Bronchial epithelial cell (primary cell): ENCODE results near the gene SUMO4. TPM values are rescaled to one million over a fixed set of nuclear protein-coding genes. Genes with fewer than 3 reads are reported as not detected.

Source experiments
- DNase-seq: peaks from one replicate; pipeline ENCODE4 v3.0.0-alpha.2; 2010; ENCODE audit warnings: low read depth
- FAIRE-seq: peaks from 2 replicates; lab custom pipeline; 2011; peaks lifted over from hg19 to GRCh38; lab: Jason Lieb, UNC
- H3K27me3 ChIP-seq: 2 replicates; pipeline ENCODE4 v1.5.1; 2011; ENCODE audit warnings: low read length; ENCODE audit not compliant: control insufficient read depth, insufficient read depth
- H3K36me3 ChIP-seq: 2 replicates; pipeline ENCODE4 v1.5.1; 2011; ENCODE audit warnings: low read length; ENCODE audit not compliant: control insufficient read depth, insufficient read depth
- H3K4me3 ChIP-seq: 2 replicates; pipeline ENCODE4 v1.5.1; 2011; ENCODE audit warnings: mild to moderate bottlenecking, low read depth, low read length, control low read depth
- total RNA-seq: library from RNA; depleted of rRNA; stranded (reverse); fragments of >200 nt; gene quantifications from 2 replicates; pipeline ENCODE4 v1.2.1, GENCODE V29; 2014
- TF ChIP-seq, protein P1 (sequence below): IDR thresholded peaks from 2 replicates; pipeline ENCODE4 v1.5.1; 2011; ENCODE audit warnings: mild to moderate bottlenecking, moderate library complexity, low read length, control low read depth, inconsistent platforms; ENCODE audit not compliant: insufficient read depth, severe bottlenecking

The SUMO4 gene
- total RNA-seq, 1 donor from 2014 or later = 0.79 TPM

DNA sequence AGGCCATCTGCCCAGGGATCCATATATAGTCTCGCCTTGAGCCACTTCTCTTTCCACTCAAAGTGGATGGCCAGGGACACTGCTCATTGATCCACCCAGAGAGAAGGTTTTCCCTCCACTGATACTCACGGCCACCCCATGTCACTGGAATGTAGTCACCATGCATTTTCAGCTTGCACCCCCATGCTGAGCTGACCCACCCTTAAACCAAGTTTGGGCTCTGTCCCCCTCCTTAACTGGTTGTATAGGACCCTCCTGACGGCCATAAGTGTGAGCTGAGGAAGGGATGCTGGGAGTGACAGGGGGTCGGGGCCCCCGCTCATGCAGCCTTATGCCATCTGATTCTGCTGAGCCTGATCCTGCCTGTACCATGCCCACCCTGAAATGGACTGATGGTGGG lies 25.7 kb downstream of the SUMO4 start:
- H3K4me3 ChIP-seq = no peak overlapping the region
- TF ChIP-seq, protein P1, sequence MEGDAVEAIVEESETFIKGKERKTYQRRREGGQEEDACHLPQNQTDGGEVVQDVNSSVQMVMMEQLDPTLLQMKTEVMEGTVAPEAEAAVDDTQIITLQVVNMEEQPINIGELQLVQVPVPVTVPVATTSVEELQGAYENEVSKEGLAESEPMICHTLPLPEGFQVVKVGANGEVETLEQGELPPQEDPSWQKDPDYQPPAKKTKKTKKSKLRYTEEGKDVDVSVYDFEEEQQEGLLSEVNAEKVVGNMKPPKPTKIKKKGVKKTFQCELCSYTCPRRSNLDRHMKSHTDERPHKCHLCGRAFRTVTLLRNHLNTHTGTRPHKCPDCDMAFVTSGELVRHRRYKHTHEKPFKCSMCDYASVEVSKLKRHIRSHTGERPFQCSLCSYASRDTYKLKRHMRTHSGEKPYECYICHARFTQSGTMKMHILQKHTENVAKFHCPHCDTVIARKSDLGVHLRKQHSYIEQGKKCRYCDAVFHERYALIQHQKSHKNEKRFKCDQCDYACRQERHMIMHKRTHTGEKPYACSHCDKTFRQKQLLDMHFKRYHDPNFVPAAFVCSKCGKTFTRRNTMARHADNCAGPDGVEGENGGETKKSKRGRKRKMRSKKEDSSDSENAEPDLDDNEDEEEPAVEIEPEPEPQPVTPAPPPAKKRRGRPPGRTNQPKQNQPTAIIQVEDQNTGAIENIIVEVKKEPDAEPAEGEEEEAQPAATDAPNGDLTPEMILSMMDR = no peak
- FAIRE-seq (no peak), DNase-seq (no peak)
- no peaks in the 10 kb centered on the region for H3K36me3 ChIP-seq
- peaks cover 2% of the 10 kb centered on the region for H3K27me3 ChIP-seq

DNA sequence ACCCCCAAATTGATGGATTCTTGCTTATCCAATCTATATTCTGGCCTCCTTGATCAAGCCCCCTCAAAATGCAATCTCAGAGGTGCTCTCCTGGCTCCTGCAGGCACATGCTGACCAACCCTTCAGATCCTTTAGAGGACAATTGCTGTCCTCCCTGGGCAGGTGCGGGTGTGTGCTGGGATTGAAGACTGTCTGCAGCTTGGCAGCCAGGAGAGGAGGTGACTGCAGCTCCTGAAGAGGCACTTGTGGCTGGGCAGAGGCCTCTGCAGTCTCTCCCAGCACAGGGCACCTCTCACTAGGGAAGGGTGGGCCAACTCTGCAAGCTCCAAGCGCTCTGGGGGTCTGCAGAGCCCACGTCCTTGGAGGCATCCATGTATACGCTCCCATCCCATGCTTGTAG lies 28.5 kb downstream of the SUMO4 start:
- Histone ChIP-seq H3K4me3 (no peak overlapping the region), H3K27me3 (peaks cover 2% of the 10 kb centered on the region), H3K36me3 (no peaks in the 10 kb centered on the region)
- DNase-seq = no peak
- FAIRE-seq = no peak
- TF ChIP-seq, protein P1 = no peak

DNA sequence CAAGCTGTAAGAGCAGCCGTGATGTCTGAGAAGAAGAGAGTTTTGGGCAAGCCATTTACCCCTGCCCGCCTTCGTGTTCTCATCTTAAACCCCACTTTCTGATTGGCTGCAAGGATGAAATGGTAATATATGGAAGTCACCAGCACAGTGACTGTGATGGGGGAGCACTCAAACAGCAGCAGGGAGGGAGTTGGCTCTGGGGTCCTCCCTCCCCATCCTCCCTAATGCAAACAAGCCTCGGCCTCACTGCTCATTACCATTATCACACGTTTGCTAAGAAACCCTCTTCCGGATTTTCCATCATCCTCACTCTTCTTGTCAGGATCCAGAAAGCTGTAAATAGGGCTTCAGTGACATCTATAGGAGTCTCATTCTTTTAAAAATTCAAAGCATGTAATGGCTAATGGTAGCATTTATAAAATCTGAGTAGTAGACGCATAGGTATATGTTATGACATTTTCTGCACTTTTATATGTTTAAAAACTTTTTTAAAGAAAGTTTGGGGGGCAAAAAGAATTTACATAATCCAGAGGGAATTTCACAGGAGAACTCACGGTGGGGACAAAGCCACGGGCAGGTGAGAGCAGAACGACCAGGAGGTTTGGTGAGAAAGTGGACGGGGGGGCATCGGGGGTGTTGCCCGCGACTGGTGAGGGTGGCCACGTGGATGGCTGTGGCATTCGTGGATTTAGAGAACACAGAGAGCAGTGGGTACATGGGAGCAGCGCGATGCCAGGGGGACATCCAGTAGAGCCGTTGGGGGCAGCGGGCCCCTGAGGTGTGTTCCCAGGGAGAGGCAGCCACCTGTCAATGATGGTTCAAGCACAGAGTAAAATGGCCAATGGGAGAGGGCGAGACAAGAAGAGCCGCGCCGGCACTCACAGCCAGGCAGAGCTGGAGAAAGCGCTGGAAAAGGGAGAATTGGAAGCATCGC lies 29.6 kb downstream of the SUMO4 start:
- DNase-seq = no peak
- no peaks in the 10 kb centered on the region for H3K36me3 ChIP-seq
- no peaks in the 10 kb centered on the region for H3K27me3 ChIP-seq
- FAIRE-seq = no peak
- H3K4me3 ChIP-seq = no peak overlapping the region
- TF ChIP-seq, protein P1 = no peak

DNA sequence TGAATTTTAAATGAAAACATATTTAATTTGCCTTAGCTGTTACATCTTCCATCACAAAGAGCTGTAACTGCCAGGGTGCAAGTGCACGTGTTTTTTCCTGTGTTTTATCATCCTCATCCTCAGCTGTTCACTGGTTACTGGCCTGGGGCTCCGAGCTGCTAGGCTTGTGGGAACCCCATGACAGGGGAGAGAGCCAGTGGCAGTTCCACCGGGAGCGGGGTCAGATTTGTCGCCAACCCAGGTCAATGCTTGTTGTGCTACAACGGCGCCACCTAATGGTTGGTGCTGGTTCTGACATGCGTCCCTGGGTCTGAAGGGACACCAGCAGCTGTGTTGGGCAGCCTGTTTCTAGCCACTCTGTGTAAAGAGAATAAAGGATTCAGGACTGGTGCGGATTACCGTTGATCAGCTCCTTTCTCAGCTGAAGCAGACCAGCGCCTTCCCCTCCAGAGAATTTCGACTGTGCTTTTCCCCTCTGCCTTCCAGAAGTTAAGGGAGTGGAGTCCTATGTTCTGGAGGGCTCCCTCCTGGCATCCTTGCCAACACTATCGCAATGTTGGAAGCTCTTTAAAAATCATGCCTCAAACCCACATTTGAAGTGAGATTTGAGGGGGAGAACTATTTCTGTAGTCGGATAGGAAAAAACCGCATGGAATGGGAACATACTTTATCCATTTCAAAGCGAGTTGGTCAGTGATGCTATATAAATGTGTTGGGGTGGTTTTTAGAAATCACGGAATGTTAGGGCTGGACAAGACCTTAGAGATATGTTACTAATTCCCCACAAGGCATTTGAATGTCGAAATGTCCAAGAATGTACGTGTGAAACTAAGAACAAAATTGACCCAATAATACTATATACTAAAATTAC lies 32.1 kb downstream of the SUMO4 start:
- no peak overlapping the region for H3K4me3 ChIP-seq
- DNase-seq (peak; percentile 58), FAIRE-seq (peak; percentile 7)
- H3K27me3 ChIP-seq = no peaks in the 10 kb centered on the region
- H3K36me3 ChIP-seq = no peaks in the 10 kb centered on the region
- TF ChIP-seq, protein P1 = peak; percentile 91

DNA sequence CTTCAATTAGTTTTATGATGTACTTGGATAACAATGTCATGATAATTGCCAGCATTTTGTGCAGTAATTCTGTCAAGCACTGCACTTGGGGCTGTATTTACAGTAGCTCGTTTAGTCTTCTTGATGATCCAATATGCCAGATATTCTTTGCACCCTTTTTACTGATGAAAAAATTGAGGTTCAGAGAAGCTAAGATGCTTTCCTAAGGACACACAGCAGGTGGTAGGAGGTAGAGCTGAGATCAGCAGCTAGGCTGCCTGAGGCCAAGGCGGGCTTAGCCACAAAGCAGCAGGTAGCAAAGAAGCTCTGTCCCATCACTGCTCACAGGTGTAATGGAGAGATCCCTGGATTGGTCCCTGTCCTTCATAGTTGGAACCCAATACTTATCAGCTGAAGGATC lies 33.3 kb downstream of the SUMO4 start:
- no peak for DNase-seq
- FAIRE-seq = no peak

More for the DNA sequence above, 33.3 kb downstream of the SUMO4 start:
- H3K36me3 ChIP-seq = no peaks in the 10 kb centered on the region
- no peak overlapping the region for H3K4me3 ChIP-seq
- no peaks in the 10 kb centered on the region for H3K27me3 ChIP-seq
- TF ChIP-seq, protein P1 = no peak
